A204.1 (cell line): Measurements from ENCODE around the gene GALNT18.

Experiments
- FAIRE-seq: peaks from 2 replicates; lab custom pipeline; 2012; peaks lifted over from hg19 to GRCh38; lab: Jason Lieb, UNC

Gene GALNT18

DNA sequence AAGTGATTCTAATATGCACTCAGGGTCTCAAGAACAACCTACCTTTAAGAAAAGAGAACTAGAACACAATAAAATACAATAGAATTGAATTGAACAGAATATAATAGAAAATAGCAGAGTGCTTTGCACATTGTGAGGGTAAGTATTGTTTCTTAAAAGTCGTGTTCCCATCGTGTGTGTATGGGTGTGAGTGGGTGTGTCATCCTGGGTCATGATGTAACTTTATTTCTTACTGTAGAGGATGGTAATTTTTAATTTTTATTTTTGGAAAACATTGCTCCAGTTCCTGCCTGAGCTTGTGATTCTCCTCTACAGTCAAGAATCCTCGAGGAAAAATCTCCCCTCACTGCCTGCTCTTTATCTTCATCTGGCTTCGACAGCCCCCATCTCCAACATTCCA lies 193.1 kb downstream of the GALNT18 start:
- FAIRE-seq = no peak

GRCh38 chr11:11427542-11427941 lies 194.3 kb downstream of the GALNT18 start:
- no peak for FAIRE-seq

- no peak for FAIRE-seq
These were observed 194.7 kb downstream of the GALNT18 start for GRCh38 chr11:11427140-11427539.

DNA sequence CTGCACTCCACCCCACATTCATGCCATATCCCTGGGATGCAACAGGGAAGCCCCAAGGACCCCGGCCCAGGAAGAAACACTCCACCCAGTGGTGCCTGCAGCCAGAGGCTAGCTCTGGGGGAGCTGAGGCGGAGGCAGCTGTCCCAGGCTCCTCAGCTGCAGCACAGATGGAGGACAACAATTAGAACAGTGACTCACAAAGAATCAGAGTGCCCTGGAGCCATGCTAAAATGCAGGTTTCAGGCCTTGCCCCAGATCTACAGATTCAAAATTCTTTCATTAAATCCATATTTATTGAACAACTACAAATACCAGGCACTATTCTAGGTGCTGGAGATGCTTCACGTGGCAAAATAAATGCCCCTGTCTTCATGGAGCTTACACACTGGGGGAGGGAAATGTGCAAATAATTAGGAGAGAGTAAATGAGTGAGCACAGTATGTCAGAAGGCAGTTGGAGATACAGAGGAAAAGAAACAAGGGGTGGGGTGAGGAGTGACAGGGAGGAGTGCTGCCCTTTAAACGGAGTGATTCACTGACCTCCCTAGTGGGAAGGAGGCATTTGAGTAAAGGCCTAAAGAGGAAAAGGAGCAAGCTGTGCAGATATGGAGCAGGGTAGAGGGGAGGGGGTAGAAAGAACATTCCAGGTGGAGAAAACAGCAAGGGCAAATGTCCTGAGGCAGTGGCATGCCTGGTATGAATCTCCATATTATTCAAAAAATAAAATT lies 195.4 kb downstream of the GALNT18 start:
- FAIRE-seq = no peak

- FAIRE-seq = no peak
These were observed 196.0 kb downstream of the GALNT18 start for GRCh38 chr11:11425806-11426205.

- no peak for FAIRE-seq
These were observed 197.1 kb downstream of the GALNT18 start for GRCh38 chr11:11424688-11425087.

- no peak for FAIRE-seq
These were observed 199.2 kb downstream of the GALNT18 start for GRCh38 chr11:11422411-11423128.

GRCh38 chr11:11421509-11421908 lies 200.3 kb downstream of the GALNT18 start:
- no peak for FAIRE-seq

DNA sequence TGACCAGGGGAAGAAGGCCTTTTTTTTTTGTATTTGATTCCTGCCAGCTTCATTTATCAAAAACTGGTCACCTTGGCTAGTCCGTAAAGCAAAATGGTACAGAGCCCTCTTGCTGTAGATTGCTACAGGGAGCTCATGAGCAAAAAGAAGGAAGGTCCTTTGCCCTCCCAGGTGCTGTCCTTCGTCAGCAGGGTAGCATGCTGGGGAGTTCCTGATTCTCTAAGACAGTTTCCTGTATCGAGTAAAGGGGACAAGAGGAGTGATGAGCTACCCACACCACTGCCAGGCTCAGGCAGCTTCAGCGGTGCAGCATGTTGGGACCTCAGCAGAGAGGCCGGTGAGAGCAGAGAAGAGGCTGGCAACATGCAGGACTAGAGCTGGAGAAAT lies 200.9 kb downstream of the GALNT18 start:
- FAIRE-seq = no peak

DNA sequence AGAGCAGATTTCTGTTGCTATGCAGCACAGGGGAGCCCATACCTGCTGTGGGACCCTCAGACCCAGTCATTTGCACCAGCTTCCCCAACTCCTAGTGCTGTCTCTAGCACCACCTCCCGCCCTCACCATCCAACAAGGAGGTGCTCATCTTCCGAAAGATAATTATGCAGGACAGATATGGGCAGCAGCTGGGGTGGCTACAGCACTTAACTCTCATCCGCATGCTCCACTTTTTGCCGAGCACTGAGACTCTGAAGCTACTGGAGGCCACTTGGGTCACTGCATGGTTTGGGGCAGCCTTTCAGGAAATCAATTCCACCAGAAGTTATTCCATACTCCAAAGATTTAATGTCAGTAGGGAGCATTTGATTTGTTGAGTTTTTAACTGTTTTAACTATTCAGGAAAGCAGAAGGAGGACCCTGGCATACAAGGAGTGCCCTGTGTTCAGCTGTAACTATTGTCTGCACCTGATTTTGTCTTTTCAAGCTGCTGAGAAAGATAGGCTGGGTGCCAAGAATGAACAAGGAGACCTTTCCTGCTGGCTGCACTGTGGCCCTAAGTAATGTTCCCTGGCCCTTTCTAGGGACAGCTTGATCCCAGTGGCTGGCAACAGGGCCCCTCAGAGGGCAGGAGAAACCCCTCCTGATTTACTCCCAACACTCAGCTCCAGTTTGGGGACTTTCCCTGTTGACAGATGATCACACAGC lies 201.5 kb downstream of the GALNT18 start:
- FAIRE-seq = no peak

DNA sequence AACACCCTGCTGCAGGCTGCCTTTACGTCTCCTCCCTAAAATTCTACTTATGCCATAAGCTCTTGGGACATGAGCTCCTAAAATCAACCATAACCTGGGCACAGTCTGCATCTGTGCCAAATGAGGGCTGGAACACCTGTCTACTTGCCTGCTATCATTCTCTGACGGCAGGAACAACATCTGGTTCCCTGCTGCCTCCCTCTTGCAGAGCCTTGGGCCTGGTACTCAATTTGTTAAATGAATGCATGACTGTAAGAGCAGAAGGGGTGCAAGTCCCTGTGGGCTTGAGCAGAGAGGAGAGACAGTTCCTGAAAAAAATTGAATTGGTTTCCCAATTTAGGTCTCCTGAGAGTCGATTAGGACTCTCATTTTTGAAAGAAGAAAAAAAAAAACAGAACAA lies 202.1 kb downstream of the GALNT18 start:
- FAIRE-seq = no peak

GRCh38 chr11:11416917-11417316 lies 204.9 kb downstream of the GALNT18 start:
- no peak for FAIRE-seq

DNA sequence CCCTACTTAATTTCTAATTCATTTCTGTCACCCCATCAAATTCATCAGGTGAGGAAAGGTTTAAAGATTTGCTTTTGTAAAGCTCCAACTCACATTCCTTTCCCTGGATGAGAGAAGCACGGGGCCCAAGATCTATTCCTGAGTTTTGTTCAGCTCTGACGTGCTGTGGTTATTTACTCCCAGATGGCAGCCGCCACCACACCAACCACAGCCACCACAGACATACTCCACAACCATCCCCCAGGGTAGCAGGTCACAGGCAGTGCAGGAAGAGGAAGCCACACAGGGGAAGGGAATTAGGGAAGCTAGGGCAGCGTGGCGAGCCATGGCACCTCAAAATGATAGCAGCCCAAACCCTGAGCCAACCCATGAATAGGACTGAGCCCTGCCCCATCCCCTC lies 205.3 kb downstream of the GALNT18 start:
- FAIRE-seq = no peak

- no peak for FAIRE-seq
These were observed 205.9 kb downstream of the GALNT18 start for GRCh38 chr11:11415901-11416300.

- FAIRE-seq = no peak
These were observed 206.8 kb downstream of the GALNT18 start for GRCh38 chr11:11414996-11415395.

GRCh38 chr11:11413776-11414175 lies 208.0 kb downstream of the GALNT18 start:
- no peak for FAIRE-seq

DNA sequence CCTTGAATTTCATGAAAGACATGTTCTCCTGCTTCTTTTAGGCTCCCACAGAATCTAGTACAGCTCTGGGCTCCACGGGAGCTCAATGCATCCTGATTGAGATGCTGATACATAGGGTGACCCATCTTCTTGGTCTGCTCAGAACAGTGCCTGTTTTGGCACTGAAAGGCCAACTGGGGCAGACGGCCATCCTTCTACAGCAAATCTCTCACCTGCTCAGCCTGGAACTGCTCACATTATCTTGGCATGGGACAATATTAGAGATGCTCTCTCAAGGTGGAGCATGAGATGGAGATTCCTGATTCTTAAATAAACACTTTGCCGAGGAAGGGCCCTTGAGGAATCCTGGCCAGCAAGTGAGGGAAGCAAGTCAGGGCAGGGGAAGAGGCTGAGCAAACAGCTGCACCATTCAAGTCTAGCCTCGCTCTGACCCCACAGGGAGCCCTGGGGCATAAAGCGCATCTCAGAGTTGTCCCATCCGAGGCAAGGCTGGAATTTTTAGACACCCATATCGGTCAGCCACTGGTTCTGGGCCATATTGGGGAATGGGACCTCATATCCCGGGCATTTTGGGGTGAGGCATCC lies 210.3 kb downstream of the GALNT18 start:
- FAIRE-seq = no peak

DNA sequence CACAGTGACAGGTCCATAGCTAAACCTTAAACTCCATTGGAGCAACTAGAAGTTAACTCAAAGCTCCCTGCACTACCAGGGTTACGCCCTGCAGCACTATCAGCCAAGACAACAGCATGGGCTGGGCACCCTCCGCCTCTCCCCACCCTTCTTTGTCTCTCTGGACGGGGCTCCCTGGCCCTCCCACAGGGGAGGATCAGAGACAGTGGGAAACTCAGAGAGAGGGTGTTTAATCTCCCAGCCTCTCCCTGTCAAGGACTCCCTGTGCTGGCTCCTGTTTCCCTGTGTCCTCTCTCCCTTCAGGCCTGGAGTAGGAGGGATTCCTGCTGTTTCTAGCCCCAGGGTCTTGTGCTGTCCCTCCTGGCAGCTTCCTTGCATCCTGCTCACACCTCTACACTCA lies 211.9 kb downstream of the GALNT18 start:
- no peak for FAIRE-seq

DNA sequence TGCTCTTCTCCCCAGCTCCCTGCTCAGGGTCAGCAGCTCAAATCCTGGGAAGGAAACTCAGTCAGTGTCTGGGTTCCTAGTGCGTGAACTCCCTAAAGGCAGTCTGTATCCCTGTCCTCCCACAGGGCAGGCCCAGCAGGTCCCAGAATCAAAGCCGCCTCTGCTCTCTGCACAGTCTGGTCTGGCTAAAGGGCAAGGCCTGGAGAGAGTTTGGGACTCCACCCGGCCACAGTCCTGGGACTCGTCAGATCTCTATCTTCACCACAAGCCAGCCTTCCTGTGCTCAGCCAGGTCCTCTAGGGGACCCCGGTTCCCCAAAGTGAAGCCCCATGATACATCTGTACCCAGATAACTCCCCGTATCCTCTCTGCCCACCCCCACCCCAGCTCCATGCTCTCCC lies 212.6 kb downstream of the GALNT18 start:
- FAIRE-seq = no peak

GRCh38 chr11:11408436-11409221 lies 213.2 kb downstream of the GALNT18 start:
- no peak for FAIRE-seq

- FAIRE-seq = no peak
These were observed 214.1 kb downstream of the GALNT18 start for GRCh38 chr11:11407763-11408084.

DNA sequence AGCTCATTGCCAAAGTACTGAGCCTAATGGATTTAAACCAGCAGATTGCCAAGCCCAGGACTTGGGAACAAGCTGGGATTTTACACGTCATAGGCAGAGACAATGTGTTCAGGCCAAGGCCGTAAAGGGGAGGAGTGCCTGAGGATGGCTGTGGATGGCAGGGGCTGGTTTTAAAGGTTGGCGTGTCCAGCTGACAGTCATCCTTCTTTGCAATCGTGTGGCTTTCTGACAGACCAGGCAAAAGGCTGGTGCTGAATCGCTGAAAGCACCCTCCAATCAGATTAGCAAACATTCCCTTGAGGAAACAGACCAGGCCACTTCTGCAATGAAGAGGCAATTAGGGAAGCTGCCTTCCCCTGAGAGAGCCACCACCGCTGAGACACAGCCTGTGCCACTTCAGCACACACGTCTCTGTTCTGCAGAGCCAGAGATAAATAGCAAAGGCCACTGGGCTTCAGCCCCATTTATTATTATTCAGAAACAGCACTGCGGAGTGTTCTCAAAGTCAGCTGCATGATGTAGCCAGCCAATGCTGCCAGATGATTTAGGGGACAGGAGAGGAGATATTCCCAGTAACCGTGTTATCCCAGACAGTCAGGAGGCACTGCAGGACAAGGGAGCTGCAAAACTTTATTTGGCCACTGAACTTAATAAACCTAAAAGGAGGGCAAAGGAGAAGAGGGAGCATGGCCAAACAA lies 214.6 kb downstream of the GALNT18 start:
- no peak for FAIRE-seq
